Left lung (tissue), 10 donors: Measurements from ENCODE around the gene NFIA. TPM values are rescaled to one million over a fixed set of nuclear protein-coding genes. Genes with fewer than 3 reads are reported as not detected.

Experiments used
- ATAC-seq: fragments of 200-7000 bp; cut with Tn5 transposase; one replicate; pipeline ENCODE4 v1.9.1; 2020; ENCODE audit warnings: moderate library complexity
- DNase-seq, 4 donors: peaks; one replicate each; pipeline ENCODE4 v3.0.0-alpha.2; 2013 to 2020
- H3K27ac ChIP-seq, 2 donors: fragments of 200-600 bp; sonication (generic) in 1 of 2; one replicate each; pipeline versions ENCODE4 v1.5.0 to v1.8.0; 2020 to 2021
- H3K27me3 ChIP-seq, 2 donors: fragments of 200-600 bp; sonication (generic) in 1 of 2; one replicate each; pipeline versions ENCODE4 v1.5.0 to v1.8.0; 2020 to 2021
- H3K36me3 ChIP-seq, 2 donors: fragments of 200-600 bp; sonication (generic) in 1 of 2; one replicate each; pipeline versions ENCODE4 v1.5.0 to v1.8.0; 2020 to 2021
- H3K4me1 ChIP-seq, 2 donors: fragments of 200-600 bp; one replicate each; pipeline ENCODE4 v1.8.0; 2021
- H3K4me3 ChIP-seq, 2 donors: fragments of 200-600 bp; sonication (generic) in 1 of 2; one replicate each; pipeline versions ENCODE4 v1.5.0 to v1.8.0; 2020 to 2021; ENCODE audit warnings: mild to moderate bottlenecking in 1 of 2
- H3K9me3 ChIP-seq, 2 donors: fragments of 200-600 bp; sonication (generic) in 1 of 2; one replicate each; pipeline versions ENCODE4 v1.5.0 to v1.8.0; 2020 to 2021
- intact Hi-C, 2 donors: fragments of 100-400 bp; cut with DNase I; formaldehyde crosslinking; loops; one replicate each; pipeline versions ENCODE4 v1.11.2 to v1.14.2; 2022
- polyA plus RNA-seq, 6 donors: library from polyadenylated mRNA; unstranded; fragments of 120-200 nt; gene quantifications; one replicate each; pipeline ENCODE4 v1.2.1, GENCODE V29; 2013; ENCODE audit not compliant: insufficient read length in 6 of 6
- total RNA-seq, 2 donors: library from RNA; stranded (reverse); fragmentation: NEBNext Ultra II Directional; extraction: Animal tissue kit (Norgen Biotek cat#: 25700); gene quantifications; one replicate each; pipeline ENCODE4 v1.2.1, GENCODE V29; 2021
- TF ChIP-seq, protein P1 (sequence below), 2 donors: fragments of 200-600 bp; sonication (generic) in 1 of 2; IDR thresholded peaks; one replicate each; pipeline versions ENCODE4 v1.5.0 to v1.8.0; 2021; ENCODE audit warnings: antibody characterized with exemption in 2 of 2
- donor health status: DM: no; HTN: yes; CAD: no.
- donor health status: DM: no; HTN: no; CAD: no.

The NFIA gene
- total and polyA plus RNA-seq, 8 donors: 30.4 to 60.7 (median 37.6) TPM

DNA sequence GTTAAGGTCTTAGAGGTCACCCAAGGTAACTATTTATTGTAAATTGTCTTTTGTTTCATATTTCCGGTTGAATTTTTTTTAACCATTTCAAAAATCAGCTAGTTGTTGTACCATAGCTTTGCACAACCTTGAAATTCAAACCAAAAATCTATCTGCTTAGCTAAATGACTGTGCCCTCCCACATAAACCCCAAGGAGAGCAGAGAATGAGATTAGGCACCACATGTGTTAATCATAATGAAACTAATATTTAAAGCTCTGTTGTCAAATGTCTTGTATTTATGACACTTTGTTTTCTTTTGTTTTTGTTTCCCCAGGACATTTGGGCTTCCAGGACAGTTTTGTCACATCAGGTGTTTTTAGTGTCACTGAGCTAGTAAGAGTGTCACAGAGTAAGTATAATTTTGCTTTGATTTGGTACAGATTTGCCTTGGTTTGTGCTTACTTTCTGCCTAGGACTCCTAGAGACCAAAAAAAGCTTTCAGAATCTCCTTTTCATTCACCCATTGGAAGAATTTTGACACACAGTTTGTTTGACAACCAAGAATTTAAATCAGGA, 249.9 kb downstream of the NFIA start:
- no peak overlapping the region for H3K27ac ChIP-seq
- H3K4me1 ChIP-seq: peaks cover 0 to 6% of the 10 kb centered on the region in 2 donors
- H3K36me3 ChIP-seq: no peaks in the 10 kb centered on the region
- no peaks in the 10 kb centered on the region for H3K9me3 ChIP-seq
- H3K4me3 ChIP-seq: no peak overlapping the region
- TF ChIP-seq, protein P1, sequence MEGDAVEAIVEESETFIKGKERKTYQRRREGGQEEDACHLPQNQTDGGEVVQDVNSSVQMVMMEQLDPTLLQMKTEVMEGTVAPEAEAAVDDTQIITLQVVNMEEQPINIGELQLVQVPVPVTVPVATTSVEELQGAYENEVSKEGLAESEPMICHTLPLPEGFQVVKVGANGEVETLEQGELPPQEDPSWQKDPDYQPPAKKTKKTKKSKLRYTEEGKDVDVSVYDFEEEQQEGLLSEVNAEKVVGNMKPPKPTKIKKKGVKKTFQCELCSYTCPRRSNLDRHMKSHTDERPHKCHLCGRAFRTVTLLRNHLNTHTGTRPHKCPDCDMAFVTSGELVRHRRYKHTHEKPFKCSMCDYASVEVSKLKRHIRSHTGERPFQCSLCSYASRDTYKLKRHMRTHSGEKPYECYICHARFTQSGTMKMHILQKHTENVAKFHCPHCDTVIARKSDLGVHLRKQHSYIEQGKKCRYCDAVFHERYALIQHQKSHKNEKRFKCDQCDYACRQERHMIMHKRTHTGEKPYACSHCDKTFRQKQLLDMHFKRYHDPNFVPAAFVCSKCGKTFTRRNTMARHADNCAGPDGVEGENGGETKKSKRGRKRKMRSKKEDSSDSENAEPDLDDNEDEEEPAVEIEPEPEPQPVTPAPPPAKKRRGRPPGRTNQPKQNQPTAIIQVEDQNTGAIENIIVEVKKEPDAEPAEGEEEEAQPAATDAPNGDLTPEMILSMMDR (IDR thresholded peaks at IDR 0.05): no peak
- ATAC-seq: no peak
- no peaks in the 10 kb centered on the region for H3K27me3 ChIP-seq
- intact Hi-C loops: loop anchor here in 1 of 2 donors (10.0 kb wide), 1 partner anchor 277 kb away; no protein-coding TSS in a partner anchor
- no peak for DNase-seq

GRCh38 chr1:61332796-61333195, 250.4 kb downstream of the NFIA start:
- no peak overlapping the region for H3K4me3 ChIP-seq
- DNase-seq (no peak), ATAC-seq (no peak)
- H3K9me3 ChIP-seq: no peaks in the 10 kb centered on the region
- H3K27ac ChIP-seq: no peak overlapping the region
- no peaks in the 10 kb centered on the region for H3K27me3 ChIP-seq
- TF ChIP-seq, protein P1 (IDR thresholded peaks at IDR 0.05): no peak
- H3K36me3 ChIP-seq: no peaks in the 10 kb centered on the region
- intact Hi-C loops: loop anchor here in 1 of 2 donors (10.0 kb wide), 1 partner anchor 278 kb away; no protein-coding TSS in a partner anchor
- peaks cover 0 to 11% of the 10 kb centered on the region in 2 donors for H3K4me1 ChIP-seq

DNA sequence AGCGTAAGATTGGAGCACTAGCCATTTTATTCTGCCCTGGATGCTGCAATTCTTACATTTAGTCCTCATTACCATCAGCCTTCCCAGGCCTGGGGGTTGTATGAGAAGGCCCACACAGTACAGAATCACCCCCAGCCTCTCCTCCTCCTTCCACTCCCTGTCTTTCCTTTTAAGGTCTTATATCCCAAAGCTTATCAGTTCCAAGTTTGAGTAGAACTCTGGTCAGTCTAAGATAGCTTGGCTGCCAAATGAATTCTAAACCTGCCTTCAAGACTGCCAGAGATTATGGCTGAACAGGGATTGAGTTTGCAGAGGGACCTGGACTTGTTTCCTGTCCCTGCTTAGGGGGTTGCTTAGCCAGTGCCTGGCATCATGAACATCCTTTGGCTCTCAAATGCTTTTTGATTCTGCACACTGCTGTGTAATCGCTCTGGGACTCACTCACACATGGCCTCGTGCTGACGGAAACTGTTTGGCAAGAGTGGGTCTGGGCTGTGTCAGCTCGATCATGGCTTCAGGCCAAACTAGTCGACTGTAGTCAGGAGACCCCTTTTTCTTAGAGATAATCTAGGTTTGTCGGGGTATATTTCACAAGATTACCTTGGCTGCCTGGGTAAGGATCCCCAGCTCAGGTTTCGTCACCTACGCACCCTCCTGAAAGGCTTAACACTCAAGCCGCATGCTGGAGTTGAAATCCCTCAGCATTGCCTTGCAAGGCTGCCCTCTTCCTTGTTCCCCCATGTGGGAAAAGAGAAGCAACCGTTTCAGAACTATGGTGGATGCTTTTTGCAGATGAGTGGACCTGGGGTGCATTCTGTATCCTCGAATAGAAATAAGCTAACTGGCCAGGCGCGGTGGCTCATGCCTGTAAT, 252.6 kb downstream of the NFIA start:
- peaks cover 0 to 20% of the 10 kb centered on the region in 2 donors for H3K4me1 ChIP-seq
- no peak for ATAC-seq
- H3K4me3 ChIP-seq: no peak overlapping the region
- no peak overlapping the region for H3K27ac ChIP-seq
- H3K9me3 ChIP-seq: no peaks in the 10 kb centered on the region
- H3K27me3 ChIP-seq: no peaks in the 10 kb centered on the region
- peak in 2 of 4 donors; percentile 32 to 63 for DNase-seq
- no peaks in the 10 kb centered on the region for H3K36me3 ChIP-seq
- intact Hi-C loops: loop anchor here in 1 of 2 donors (10.0 kb wide), 1 partner anchor 280 kb away; no protein-coding TSS in a partner anchor
- TF ChIP-seq, protein P1 (IDR thresholded peaks at IDR 0.05): no peak

DNA sequence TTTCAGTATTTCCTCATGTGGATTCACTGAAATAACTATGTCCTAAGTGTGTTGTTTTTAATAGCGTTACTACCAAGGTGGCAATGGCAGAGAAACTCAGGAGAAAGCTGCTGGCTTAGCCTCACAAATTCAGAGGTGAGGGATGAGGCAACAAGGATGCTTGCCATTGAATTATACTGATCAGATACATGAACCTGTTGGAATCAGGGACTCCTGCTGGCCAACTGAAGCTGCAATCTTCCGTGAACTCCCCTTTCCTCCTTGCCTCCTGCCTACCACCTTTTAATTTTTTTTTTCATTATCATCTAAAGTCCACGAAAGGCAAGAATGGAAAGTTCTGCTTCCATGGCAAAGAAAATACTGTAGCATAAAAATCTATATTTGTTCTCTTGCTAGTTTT, 254.7 kb downstream of the NFIA start:
- peak overlapping the region; percentile 69 to 77 for H3K27ac ChIP-seq
- peaks cover 0 to 20% of the 10 kb centered on the region in 2 donors for H3K4me1 ChIP-seq
- no peaks in the 10 kb centered on the region for H3K27me3 ChIP-seq
- intact Hi-C loops: loop anchor here in 1 of 2 donors (10.0 kb wide), 1 partner anchor 282 kb away; no protein-coding TSS in a partner anchor
- no peaks in the 10 kb centered on the region for H3K9me3 ChIP-seq
- TF ChIP-seq, protein P1 (IDR thresholded peaks at IDR 0.05): no peak
- no peak overlapping the region for H3K4me3 ChIP-seq
- no peak for DNase-seq
- no peaks in the 10 kb centered on the region for H3K36me3 ChIP-seq
- no peak for ATAC-seq

GRCh38 chr1:61337441-61337951, 255.1 kb downstream of the NFIA start:
- no peaks in the 10 kb centered on the region for H3K27me3 ChIP-seq
- no peaks in the 10 kb centered on the region for H3K36me3 ChIP-seq
- intact Hi-C loops: loop anchor here in 1 of 2 donors (10.0 kb wide), 1 partner anchor 283 kb away; no protein-coding TSS in a partner anchor
- DNase-seq (peak in 2 of 4 donors; percentile 66 to 72), ATAC-seq (peak; percentile 34)
- H3K4me3 ChIP-seq: no peak overlapping the region
- H3K27ac ChIP-seq: peak overlapping the region; percentile 69 to 77
- TF ChIP-seq, protein P1 (IDR thresholded peaks at IDR 0.05): no peak
- peaks cover 0 to 20% of the 10 kb centered on the region in 2 donors for H3K4me1 ChIP-seq
- H3K9me3 ChIP-seq: no peaks in the 10 kb centered on the region
